H1 (cell line): ENCODE measurements around the gene NECAB3. TPM values are rescaled to one million over a fixed set of nuclear protein-coding genes. Genes with fewer than 3 reads are reported as not detected.

ENCODE experiments used
- CREB1 ChIP-seq: IDR thresholded peaks from 2 replicates; pipeline ENCODE4 v1.6.1; 2012; ENCODE audit warnings: inconsistent platforms
- polyA plus RNA-seq, 7 experiments: library from polyadenylated mRNA; depleted of rRNA in 3 of 7; stranded (reverse) in 5 of 7; unstranded in 2 of 7; fragments of >200 nt in 5 of 7; fragments of 200-250 nt in 2 of 7; gene quantifications; 1 replicate in 5 of 7; 2 replicates in 1 of 7; 4 replicates in 1 of 7; pipeline versions ENCODE4 v1.2.1 to v1.2.3, GENCODE V29; 2011 to 2013; ENCODE audit warnings: missing spikeins in 2 of 7, mixed read lengths in 2 of 7
- total RNA-seq: library from RNA; stranded (reverse); fragmentation: NEBNext Ultra II Directional; extraction: Animal tissue kit (Norgen Biotek cat#: 25700); gene quantifications from 2 replicates; pipeline ENCODE4 v1.2.1, GENCODE V29; 2021

Gene NECAB3
- total and polyA plus RNA-seq, 2 of the 8 experiments (the other 6 are each of a cell fraction or from before 2014, with no cell fraction given), result 20.5 to 46.2 TPM

- no peak for TF ChIP-seq CREB1
Measured at GRCh38 chr20:33707668-33708067, 33.4 kb upstream of the NECAB3 start (continued).
